ENCODE measurements around the gene FARSB. TPM values are rescaled to one million over a fixed set of nuclear protein-coding genes. Genes with fewer than 3 reads are reported as not detected.

Gene FARSB
- total RNA-seq, 1 experiment from 2014 or later = 36.7 TPM

DNA sequence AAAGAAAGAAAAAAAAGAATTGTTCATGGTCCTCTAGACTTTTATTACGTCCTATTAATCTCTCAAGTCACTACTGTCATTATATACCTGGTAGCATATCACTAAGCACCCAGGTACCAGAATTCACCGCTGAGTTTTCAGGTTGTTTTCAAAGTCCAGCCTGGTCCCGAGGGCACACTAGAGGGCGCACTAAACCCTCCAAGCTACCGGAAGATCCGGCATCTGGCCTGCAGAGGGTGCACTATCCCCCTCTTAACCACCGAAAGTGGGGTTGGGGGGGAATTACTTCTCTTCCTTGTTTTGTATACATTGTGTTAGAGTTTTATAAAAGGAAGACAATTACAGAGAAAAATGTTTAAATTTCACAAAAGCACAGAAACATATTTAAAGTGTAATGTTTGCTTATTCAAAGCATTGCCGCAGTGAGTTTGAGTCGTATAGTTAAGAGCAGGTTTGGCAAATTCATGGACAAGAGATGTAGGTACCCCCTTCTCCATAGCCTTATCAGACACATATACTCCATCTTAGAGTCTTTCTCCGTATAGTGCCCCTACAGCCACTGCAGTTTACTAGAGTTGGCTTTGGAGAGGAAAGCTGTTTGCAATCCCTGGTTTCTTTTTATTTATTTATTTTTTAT, 34.8 kb upstream of the FARSB start:
- no peaks in the 10 kb centered on the region for H3K27me3 ChIP-seq (ENCODE audit: low read length)
- peak overlapping the region; percentile 87; the same call in 1 of the 2 replicates for H2AFZ ChIP-seq (ENCODE audit: low read length)
- H3K36me3 ChIP-seq (ENCODE audit: insufficient read depth, low read length) = no peaks in the 10 kb centered on the region
- no peaks in the 10 kb centered on the region for H3K9me3 ChIP-seq (ENCODE audit: low read length)
- no peaks in the 10 kb centered on the region for H4K20me1 ChIP-seq (ENCODE audit: insufficient read depth, low read depth, low read length)
- H3K9ac ChIP-seq (ENCODE audit: low read length) = no peak overlapping the region
- H3K4me2 ChIP-seq (ENCODE audit: low read depth, low read length, poor library complexity, severe bottlenecking) = no peak overlapping the region
- no peaks in the 10 kb centered on the region for H3K79me2 ChIP-seq (ENCODE audit: low read length)
- H3K9me2 ChIP-seq (replicated peaks; ENCODE audit: insufficient read depth, low read length) = no peaks in the 10 kb centered on the region
- DNase-seq = peak; percentile 93
- H3K4me1 ChIP-seq (ENCODE audit: low read length) = no peaks in the 10 kb centered on the region
- H3K4me3 ChIP-seq (ENCODE audit: low read length) = no peak overlapping the region
- no peak overlapping the region for H3K27ac ChIP-seq (ENCODE audit: low read length)

DNA sequence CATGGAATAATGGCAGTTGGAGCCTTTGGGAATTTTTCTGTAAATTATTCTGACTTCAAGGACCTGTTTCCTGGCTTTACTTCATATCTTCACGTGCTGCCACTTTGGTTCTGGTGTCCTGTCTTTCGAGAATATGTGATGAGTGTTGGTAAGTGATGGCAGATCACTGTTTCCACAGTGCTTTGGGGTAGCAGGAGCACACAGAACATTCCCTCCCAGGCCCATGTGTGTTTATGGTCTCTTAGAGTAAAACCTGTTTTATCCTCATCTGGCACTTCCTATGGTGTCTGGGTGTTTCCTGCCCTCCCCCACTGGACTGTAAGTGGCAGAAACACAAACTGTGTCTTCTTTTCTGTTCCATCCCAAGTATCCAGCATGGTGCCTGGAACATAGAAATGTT, 33.4 kb upstream of the FARSB start:
- Histone ChIP-seq H4K20me1 (ENCODE audit: insufficient read depth, low read depth, low read length) (no peaks in the 10 kb centered on the region), H3K9me2 (replicated peaks; ENCODE audit: insufficient read depth, low read length) (no peaks in the 10 kb centered on the region), H3K27ac (ENCODE audit: low read length) (no peak overlapping the region), H3K9me3 (ENCODE audit: low read length) (no peaks in the 10 kb centered on the region), H3K9ac (ENCODE audit: low read length) (no peak overlapping the region), H3K79me2 (ENCODE audit: low read length) (no peaks in the 10 kb centered on the region), H2AFZ (ENCODE audit: low read length) (no peak overlapping the region), H3K36me3 (ENCODE audit: insufficient read depth, low read length) (no peaks in the 10 kb centered on the region), H3K4me2 (ENCODE audit: low read depth, low read length, poor library complexity, severe bottlenecking) (no peak overlapping the region), H3K4me3 (ENCODE audit: low read length) (no peak overlapping the region), H3K27me3 (ENCODE audit: low read length) (no peaks in the 10 kb centered on the region), H3K4me1 (ENCODE audit: low read length) (no peaks in the 10 kb centered on the region)
- DNase-seq = no peak

DNA sequence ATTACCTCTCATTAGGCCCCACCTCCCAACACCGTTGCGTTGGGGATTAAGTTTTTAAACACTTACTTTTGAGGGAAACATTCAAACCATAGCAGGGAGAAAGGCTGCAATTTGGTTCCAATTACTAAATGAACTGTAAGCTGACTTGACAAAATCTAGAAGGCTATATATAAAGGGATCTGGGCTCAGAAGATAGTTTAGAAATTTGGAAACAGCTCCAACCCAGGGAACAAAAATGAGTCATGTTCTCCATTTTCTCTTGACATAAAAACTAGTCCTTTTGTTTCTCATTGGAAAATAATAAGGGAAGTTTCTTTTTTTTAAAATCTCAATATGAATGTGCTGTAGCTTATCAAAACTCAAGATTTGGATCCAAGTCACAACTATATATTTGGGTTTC, 33.0 kb upstream of the FARSB start:
- H3K4me2 ChIP-seq (ENCODE audit: low read depth, low read length, poor library complexity, severe bottlenecking) = no peak overlapping the region
- H3K9me3 ChIP-seq (ENCODE audit: low read length) = no peaks in the 10 kb centered on the region
- H3K36me3 ChIP-seq (ENCODE audit: insufficient read depth, low read length) = no peaks in the 10 kb centered on the region
- DNase-seq = no peak
- H3K4me1 ChIP-seq (ENCODE audit: low read length) = no peaks in the 10 kb centered on the region
- H3K79me2 ChIP-seq (ENCODE audit: low read length) = no peaks in the 10 kb centered on the region
- H2AFZ ChIP-seq (ENCODE audit: low read length) = no peak overlapping the region
- no peaks in the 10 kb centered on the region for H3K27me3 ChIP-seq (ENCODE audit: low read length)
- H4K20me1 ChIP-seq (ENCODE audit: insufficient read depth, low read depth, low read length) = no peaks in the 10 kb centered on the region
- H3K9ac ChIP-seq (ENCODE audit: low read length) = no peak overlapping the region
- H3K27ac ChIP-seq (ENCODE audit: low read length) = no peak overlapping the region
- H3K4me3 ChIP-seq (ENCODE audit: low read length) = no peak overlapping the region
- no peaks in the 10 kb centered on the region for H3K9me2 ChIP-seq (replicated peaks; ENCODE audit: insufficient read depth, low read length)

DNA sequence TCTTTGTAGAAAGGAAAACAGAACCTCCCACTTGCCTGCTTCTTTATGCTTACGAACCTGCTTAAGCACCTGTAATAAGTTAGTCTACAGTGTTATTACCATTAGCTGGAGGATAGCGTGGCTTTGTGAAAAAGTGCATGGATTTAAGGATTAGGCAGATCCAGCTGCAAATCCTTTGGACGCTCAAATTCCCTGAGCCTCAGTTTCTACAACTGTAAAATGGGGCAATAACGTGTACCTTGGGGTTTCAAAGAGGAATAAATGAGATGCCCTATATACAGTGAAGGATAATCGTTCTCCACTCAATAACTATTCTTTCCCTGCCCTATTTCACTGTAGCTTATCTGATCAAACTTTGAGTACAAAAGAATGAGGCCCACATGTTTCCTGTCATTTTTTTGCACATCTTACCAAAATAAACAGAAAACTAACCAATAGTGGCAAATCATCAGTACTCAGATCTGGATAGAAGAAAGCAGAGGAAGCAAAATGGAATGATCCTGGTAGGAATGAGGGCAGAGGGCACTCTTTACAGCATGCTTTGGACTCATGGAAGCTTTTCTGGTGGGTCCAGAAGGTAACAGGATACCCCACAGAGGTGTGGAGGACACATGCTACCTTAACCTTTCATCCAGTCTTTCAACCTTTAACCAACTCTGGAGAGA, 30.3 kb upstream of the FARSB start:
- no peaks in the 10 kb centered on the region for H3K36me3 ChIP-seq (ENCODE audit: insufficient read depth, low read length)
- H3K27me3 ChIP-seq (ENCODE audit: low read length) = no peaks in the 10 kb centered on the region
- no peak overlapping the region for H3K4me3 ChIP-seq (ENCODE audit: low read length)
- no peak overlapping the region for H3K4me2 ChIP-seq (ENCODE audit: low read depth, low read length, poor library complexity, severe bottlenecking)
- H2AFZ ChIP-seq (ENCODE audit: low read length) = no peak overlapping the region
- H3K4me1 ChIP-seq (ENCODE audit: low read length) = no peaks in the 10 kb centered on the region
- no peaks in the 10 kb centered on the region for H3K79me2 ChIP-seq (ENCODE audit: low read length)
- H3K27ac ChIP-seq (ENCODE audit: low read length) = no peak overlapping the region
- H3K9me3 ChIP-seq (ENCODE audit: low read length) = no peaks in the 10 kb centered on the region
- DNase-seq = no peak
- H4K20me1 ChIP-seq (ENCODE audit: insufficient read depth, low read depth, low read length) = no peaks in the 10 kb centered on the region
- no peak overlapping the region for H3K9ac ChIP-seq (ENCODE audit: low read length)
- H3K9me2 ChIP-seq (replicated peaks; ENCODE audit: insufficient read depth, low read length) = no peaks in the 10 kb centered on the region

DNA sequence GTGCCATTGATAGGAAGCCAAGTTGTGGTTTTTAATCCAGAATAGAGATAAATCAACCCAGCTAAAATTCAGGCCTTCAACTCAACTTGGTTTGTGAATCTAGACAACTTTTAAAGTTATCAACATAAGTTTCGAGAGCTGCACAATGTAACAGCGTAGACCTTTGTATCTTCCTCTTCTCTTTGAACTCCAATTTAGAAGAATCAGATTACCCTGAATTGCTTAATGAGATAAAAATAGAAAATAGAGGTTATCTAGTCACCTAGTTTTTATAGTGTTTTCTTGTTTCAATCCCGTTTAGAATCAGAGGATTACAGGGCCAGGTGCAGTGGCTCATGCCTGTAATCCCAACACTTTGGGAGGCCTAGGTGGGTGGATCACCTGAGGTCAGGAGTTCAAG, 27.9 kb upstream of the FARSB start:
- Histone ChIP-seq H3K4me3 (ENCODE audit: low read length) (no peak overlapping the region), H3K9me3 (ENCODE audit: low read length) (no peaks in the 10 kb centered on the region), H3K4me1 (ENCODE audit: low read length) (no peaks in the 10 kb centered on the region), H2AFZ (ENCODE audit: low read length) (no peak overlapping the region), H3K9me2 (replicated peaks; ENCODE audit: insufficient read depth, low read length) (no peaks in the 10 kb centered on the region), H4K20me1 (ENCODE audit: insufficient read depth, low read depth, low read length) (no peaks in the 10 kb centered on the region), H3K27me3 (ENCODE audit: low read length) (no peaks in the 10 kb centered on the region), H3K36me3 (ENCODE audit: insufficient read depth, low read length) (no peaks in the 10 kb centered on the region), H3K79me2 (ENCODE audit: low read length) (no peaks in the 10 kb centered on the region), H3K9ac (ENCODE audit: low read length) (no peak overlapping the region), H3K27ac (ENCODE audit: low read length) (no peak overlapping the region), H3K4me2 (ENCODE audit: low read depth, low read length, poor library complexity, severe bottlenecking) (no peak overlapping the region)
- DNase-seq = no peak

DNA sequence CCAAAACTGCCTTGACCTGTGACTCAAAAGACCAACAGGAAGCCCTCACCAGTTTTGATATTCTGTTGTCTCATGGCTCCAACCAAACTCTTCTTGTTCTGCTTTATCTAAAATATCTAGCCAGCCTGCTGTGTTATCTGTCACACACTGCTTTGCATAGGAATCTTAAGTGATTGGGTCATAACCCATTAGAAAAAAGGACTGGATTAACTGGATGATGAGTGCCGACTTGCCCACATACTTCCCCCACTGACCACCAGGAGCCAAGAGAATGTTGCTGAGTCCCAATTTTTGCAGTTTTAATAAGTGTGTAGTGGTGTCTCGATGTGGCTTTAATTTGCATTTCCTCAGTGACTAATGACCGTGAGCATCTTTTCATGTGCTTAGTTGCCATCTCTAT, 22.1 kb upstream of the FARSB start:
- no peaks in the 10 kb centered on the region for H3K79me2 ChIP-seq (ENCODE audit: low read length)

DNA sequence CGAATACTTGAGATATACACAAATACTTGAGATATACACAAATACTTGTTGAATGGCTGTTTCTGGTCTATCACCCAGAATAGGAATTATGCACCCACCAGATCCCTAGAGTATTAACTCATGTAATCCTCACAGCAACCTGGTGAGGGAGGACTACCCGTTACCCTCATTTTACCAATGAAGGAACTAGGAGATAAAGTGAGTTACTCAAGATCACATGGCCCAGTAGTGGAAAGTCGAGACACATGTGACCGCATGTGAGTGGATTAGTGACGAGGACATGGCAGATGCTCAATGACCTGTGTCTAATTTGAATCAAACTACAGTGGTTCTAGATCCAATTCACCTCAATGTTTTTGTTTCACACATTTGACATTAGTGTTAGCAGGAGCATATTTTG, 18.0 kb upstream of the FARSB start:
- Histone ChIP-seq H3K4me2 (ENCODE audit: low read depth, low read length, poor library complexity, severe bottlenecking) (no peak overlapping the region), H3K9me2 (replicated peaks; ENCODE audit: insufficient read depth, low read length) (no peaks in the 10 kb centered on the region), H3K4me1 (ENCODE audit: low read length) (peaks cover 8% of the 10 kb centered on the region), H2AFZ (ENCODE audit: low read length) (no peak overlapping the region), H3K27me3 (ENCODE audit: low read length) (no peaks in the 10 kb centered on the region), H3K4me3 (ENCODE audit: low read length) (no peak overlapping the region), H3K9ac (ENCODE audit: low read length) (no peak overlapping the region), H3K9me3 (ENCODE audit: low read length) (no peaks in the 10 kb centered on the region), H4K20me1 (ENCODE audit: insufficient read depth, low read depth, low read length) (no peaks in the 10 kb centered on the region), H3K36me3 (ENCODE audit: insufficient read depth, low read length) (no peaks in the 10 kb centered on the region), H3K27ac (ENCODE audit: low read length) (no peak overlapping the region), H3K79me2 (ENCODE audit: low read length) (no peaks in the 10 kb centered on the region)
- peak; percentile 51 for DNase-seq

More for the DNA sequence above, 22.1 kb upstream of the FARSB start:
- Histone ChIP-seq H3K4me1 (ENCODE audit: low read length) (peaks cover 8% of the 10 kb centered on the region), H3K4me3 (ENCODE audit: low read length) (no peak overlapping the region), H2AFZ (ENCODE audit: low read length) (no peak overlapping the region), H3K36me3 (ENCODE audit: insufficient read depth, low read length) (no peaks in the 10 kb centered on the region), H4K20me1 (ENCODE audit: insufficient read depth, low read depth, low read length) (no peaks in the 10 kb centered on the region), H3K4me2 (ENCODE audit: low read depth, low read length, poor library complexity, severe bottlenecking) (no peak overlapping the region), H3K9ac (ENCODE audit: low read length) (no peak overlapping the region), H3K9me2 (replicated peaks; ENCODE audit: insufficient read depth, low read length) (no peaks in the 10 kb centered on the region), H3K9me3 (ENCODE audit: low read length) (no peaks in the 10 kb centered on the region), H3K27me3 (ENCODE audit: low read length) (no peaks in the 10 kb centered on the region), H3K27ac (ENCODE audit: low read length) (no peak overlapping the region)
- DNase-seq = no peak

DNA sequence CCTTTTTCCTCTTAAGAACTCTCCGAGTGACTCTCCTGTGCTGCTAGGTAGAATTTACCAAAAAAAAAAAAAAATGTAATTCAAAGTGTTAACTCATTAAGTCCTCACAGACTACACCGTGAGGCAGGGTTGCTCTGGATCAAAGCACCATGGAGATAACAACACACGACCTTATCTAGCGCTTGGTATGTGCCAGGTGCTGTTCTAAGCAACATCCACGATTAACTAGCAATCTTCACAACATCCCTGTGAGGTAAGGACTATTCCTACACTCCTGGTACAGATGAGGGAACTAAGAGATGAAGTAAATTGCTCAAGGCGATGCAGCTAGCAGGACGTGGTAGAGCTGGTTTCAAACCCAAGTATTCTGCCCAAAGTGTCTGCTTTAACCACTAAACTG, 17.4 kb upstream of the FARSB start:
- Histone ChIP-seq H4K20me1 (ENCODE audit: insufficient read depth, low read depth, low read length) (no peaks in the 10 kb centered on the region), H3K27me3 (ENCODE audit: low read length) (no peaks in the 10 kb centered on the region), H3K27ac (ENCODE audit: low read length) (no peak overlapping the region), H2AFZ (ENCODE audit: low read length) (no peak overlapping the region), H3K4me2 (ENCODE audit: low read depth, low read length, poor library complexity, severe bottlenecking) (no peak overlapping the region), H3K9me2 (replicated peaks; ENCODE audit: insufficient read depth, low read length) (no peaks in the 10 kb centered on the region), H3K9me3 (ENCODE audit: low read length) (no peaks in the 10 kb centered on the region), H3K4me3 (ENCODE audit: low read length) (no peak overlapping the region), H3K4me1 (ENCODE audit: low read length) (peaks cover 6% of the 10 kb centered on the region), H3K79me2 (ENCODE audit: low read length) (no peaks in the 10 kb centered on the region), H3K36me3 (ENCODE audit: insufficient read depth, low read length) (no peaks in the 10 kb centered on the region), H3K9ac (ENCODE audit: low read length) (no peak overlapping the region)
- no peak for DNase-seq
